Endothelial cell of umbilical vein (primary cell): Measurements from ENCODE around the gene SORCS2. TPM values are rescaled to one million over a fixed set of nuclear protein-coding genes. Genes with fewer than 3 reads are reported as not detected.

Experiments used
- BruUV-seq: library from RNA; stranded (reverse); fragments of 400-500 nt; replicated peaks from 2 replicates; lab custom pipeline; 2021; lab: Mats Ljungman, UMichigan
- CTCF ChIA-PET: fragments of 300-600, 350-600 bp; sonication (Branson Sonifier 250); formaldehyde crosslinking; loops from one replicate; lab custom pipeline; 2021; ENCODE audit warnings: antibody characterized with exemption, inconsistent platforms; lab: Charles Lee
- POLR2A ChIA-PET: fragments of 300-600, 350-600 bp; sonication (Branson Sonifier 250); formaldehyde crosslinking; loops from one replicate; lab custom pipeline; 2021; ENCODE audit warnings: antibody characterized with exemption, inconsistent platforms; lab: Charles Lee
- DNase-seq: peaks from one replicate; pipeline ENCODE4 v3.0.0-alpha.2; 2011; ENCODE audit warnings: low read depth, low spot score
- FAIRE-seq: peaks from 2 replicates; lab custom pipeline; 2011; peaks lifted over from hg19 to GRCh38; lab: Jason Lieb, UNC
- H2AFZ ChIP-seq: 2 replicates; pipeline ENCODE4 v1.6.0; 2012; ENCODE audit warnings: low read depth, low read length, control low read depth, inconsistent platforms
- H3K27ac ChIP-seq: 2 replicates; pipeline ENCODE4 v1.5.1; 2011; ENCODE audit warnings: low read depth, mild to moderate bottlenecking, control low read depth, low read length, moderate library complexity; ENCODE audit not compliant: insufficient read depth
- H3K27me3 ChIP-seq, 2 experiments: 2 replicates each; pipeline versions ENCODE4 v1.6.0 to v1.6.1; 2011; ENCODE audit warnings: low read length in 2 of 2, mixed read lengths in 1 of 2; ENCODE audit not compliant: control insufficient read depth in 2 of 2, insufficient read depth in 2 of 2
- H3K36me3 ChIP-seq, 2 experiments: 2 replicates in 1 of 2; 3 replicates in 1 of 2; pipeline ENCODE4 v1.5.1; 2011; ENCODE audit warnings: low read length in 2 of 2, mild to moderate bottlenecking in 1 of 2, moderate library complexity in 1 of 2; ENCODE audit not compliant: control insufficient read depth in 2 of 2, insufficient read depth in 2 of 2; ENCODE audit errors: extremely low read depth in 1 of 2
- H3K4me1 ChIP-seq: 3 replicates; pipeline ENCODE4 v1.5.1; 2011; ENCODE audit warnings: mild to moderate bottlenecking, low read length; ENCODE audit not compliant: control insufficient read depth, insufficient read depth; ENCODE audit errors: extremely low read depth
- H3K4me2 ChIP-seq: 2 replicates; pipeline ENCODE4 v1.6.1; 2011; ENCODE audit warnings: low read length, control low read depth, mixed read lengths; ENCODE audit not compliant: insufficient read depth
- H3K4me3 ChIP-seq, 3 experiments: fragments of 200-600 bp in 1 of 3; sonication (generic), shearing (Covaris generic) in 1 of 3; replicated peaks in 1 of 3; 2 replicates each; pipeline ENCODE4 v1.5.1; 2011 to 2016; ENCODE audit warnings: control low read depth in 3 of 3, low read length in 3 of 3, mild to moderate bottlenecking in 2 of 3, inconsistent platforms in 1 of 3, low read depth in 1 of 3, moderate library complexity in 1 of 3; ENCODE audit not compliant: insufficient read depth in 1 of 3
- H3K79me2 ChIP-seq: 2 replicates; pipeline ENCODE4 v1.6.0; 2012; ENCODE audit warnings: low read length, inconsistent platforms; ENCODE audit not compliant: control insufficient read depth, insufficient read depth
- H3K9ac ChIP-seq: replicated peaks from 2 replicates; pipeline ENCODE3; 2011; ENCODE audit warnings: low read length, control low read depth; ENCODE audit not compliant: insufficient read depth; ENCODE audit errors: extremely low read depth
- H3K9me1 ChIP-seq: replicated peaks from 3 replicates; pipeline ENCODE4 v1.6.0; 2011; ENCODE audit warnings: mild to moderate bottlenecking, low read length; ENCODE audit not compliant: control insufficient read depth, insufficient read depth; ENCODE audit errors: extremely low read depth
- H3K9me3 ChIP-seq: replicated peaks from 2 replicates; pipeline ENCODE4 v1.5.1; 2012; ENCODE audit warnings: low read length, inconsistent platforms; ENCODE audit not compliant: control insufficient read depth, insufficient read depth
- H4K20me1 ChIP-seq: replicated peaks from 2 replicates; pipeline ENCODE3; 2011; ENCODE audit warnings: mild to moderate bottlenecking, low read length; ENCODE audit not compliant: control insufficient read depth, insufficient read depth; ENCODE audit errors: extremely low read depth
- CTCF ChIP-seq, 2 donors: IDR thresholded peaks; 1 replicate in 1 of 2; 2 replicates in 1 of 2; pipeline ENCODE4 v1.5.1; 2011; ENCODE audit warnings: low read length in 2 of 2, mild to moderate bottlenecking in 2 of 2, moderate library complexity in 2 of 2, control low read depth in 1 of 2, inconsistent platforms in 1 of 2, low read depth in 1 of 2; ENCODE audit not compliant: insufficient read depth in 1 of 2; ENCODE audit errors: extremely low read depth in 1 of 2
- EZH2 ChIP-seq: IDR thresholded peaks from 2 replicates; pipeline ENCODE4 v1.6.1; 2012; ENCODE audit warnings: borderline replicate concordance, low read depth, mild to moderate bottlenecking, moderate library complexity, low read length, inconsistent platforms; ENCODE audit not compliant: severe bottlenecking
- FOS ChIP-seq: IDR thresholded peaks from 2 replicates; pipeline ENCODE4 v1.6.1; 2011; ENCODE audit warnings: mild to moderate bottlenecking, low read length, moderate library complexity, borderline replicate concordance; ENCODE audit not compliant: insufficient read depth
- GATA2 ChIP-seq: IDR thresholded peaks from 2 replicates; pipeline ENCODE4 v1.7.0; 2011; ENCODE audit warnings: low read depth, mild to moderate bottlenecking, moderate library complexity, mixed read lengths, low read length; ENCODE audit not compliant: insufficient read length, insufficient read depth
- JUN ChIP-seq: IDR thresholded peaks from 2 replicates; pipeline ENCODE4 v1.6.1; 2011; ENCODE audit warnings: borderline replicate concordance, low read depth; ENCODE audit not compliant: insufficient read length, insufficient read depth
- MAX ChIP-seq: IDR thresholded peaks from 2 replicates; pipeline ENCODE4 v1.6.1; 2011; ENCODE audit not compliant: insufficient read depth, insufficient read length
- MYC ChIP-seq: IDR thresholded peaks from one replicate; pipeline ENCODE4 v1.6.1; 2011; ENCODE audit warnings: mild to moderate bottlenecking, low read depth, low read length
- POLR2A ChIP-seq: IDR thresholded peaks from 2 replicates; pipeline ENCODE4 v1.6.1; 2012; ENCODE audit warnings: low read depth, mild to moderate bottlenecking, control low read depth, low read length
- dilution Hi-C: fragments of 300-500 bp; cut with MboI; formaldehyde crosslinking; loops from one replicate; pipeline ENCODE4 v1.15.0; 2019; ENCODE audit warnings: low sequenced_read_pairs; ENCODE audit not compliant: extremely low pct_ligation_motif_present
- intact Hi-C: fragments of 100-400 bp; cut with micrococcal nuclease; formaldehyde crosslinking; loops from one replicate; pipeline ENCODE4 v1.10.0; 2022
- polyA plus RNA-seq, 4 experiments: library from polyadenylated mRNA; depleted of rRNA in 3 of 4; stranded (reverse) in 3 of 4; unstranded in 1 of 4; fragments of >200 nt; gene quantifications; 2 replicates each; pipeline versions ENCODE4 v1.2.1 to v1.2.3, GENCODE V29; 2011 to 2012; ENCODE audit warnings: missing spikeins in 1 of 4
- total RNA-seq: library from RNA; stranded (reverse); gene quantifications from 2 replicates; pipeline ENCODE4 v1.2.3, GENCODE V29; 2021

Gene SORCS2
- total and polyA plus RNA-seq, 2 donors (not counting 3 experiments of a cell fraction or from before 2014, with no cell fraction given) = not detected

GRCh38 chr4:7238300-7238960, 46.1 kb downstream of the SORCS2 start:
- TF ChIP-seq EZH2 = no peak
- no peak for TF ChIP-seq FOS
- no peak for TF ChIP-seq MYC
- no peak for TF ChIP-seq CTCF (IDR thresholded peaks at IDR 0.05; ENCODE audit: extremely low read depth in 1 of 2, insufficient read depth in 1 of 2, low read depth in 1 of 2, low read length in 2 of 2)
- no peak for TF ChIP-seq POLR2A
- no peak for TF ChIP-seq MAX
- no peak for TF ChIP-seq GATA2
- no peak for TF ChIP-seq JUN
- Histone ChIP-seq H4K20me1 (no peaks in the 10 kb centered on the region), H3K27me3 (no peaks in the 10 kb centered on the region), H3K4me3 (no peak overlapping the region), H2AFZ (no peak overlapping the region), H3K9ac (no peak overlapping the region), H3K27ac (no peak overlapping the region), H3K4me1 (no peaks in the 10 kb centered on the region), H3K79me2 (no peaks in the 10 kb centered on the region), H3K9me3 (no peaks in the 10 kb centered on the region), H3K4me2 (no peak overlapping the region), H3K36me3 (no peaks in the 10 kb centered on the region), H3K9me1 (no peaks in the 10 kb centered on the region)
- FAIRE-seq (no peak), DNase-seq (no peak)
- POLR2A ChIA-PET = no interaction called here
- intact Hi-C loops = no loop called here
- dilution Hi-C loops = no loop called here
- CTCF ChIA-PET = interaction anchor here (1.0 to 1.3 kb wide), 2 partner anchors 46 to 264 kb away, joined by 3 read pairs; partner anchors contain the start of gene SORCS2
- no TSS peak for BruUV-seq
